ENCODE data around the gene FGD1. TPM values are rescaled to one million over a fixed set of nuclear protein-coding genes. Genes with fewer than 3 reads are reported as not detected.

FGD1 gene
- total and polyA plus RNA-seq, 2 donors (not counting 1 experiment from before 2014, with no cell fraction given), result 4.3 to 4.5 TPM

DNA sequence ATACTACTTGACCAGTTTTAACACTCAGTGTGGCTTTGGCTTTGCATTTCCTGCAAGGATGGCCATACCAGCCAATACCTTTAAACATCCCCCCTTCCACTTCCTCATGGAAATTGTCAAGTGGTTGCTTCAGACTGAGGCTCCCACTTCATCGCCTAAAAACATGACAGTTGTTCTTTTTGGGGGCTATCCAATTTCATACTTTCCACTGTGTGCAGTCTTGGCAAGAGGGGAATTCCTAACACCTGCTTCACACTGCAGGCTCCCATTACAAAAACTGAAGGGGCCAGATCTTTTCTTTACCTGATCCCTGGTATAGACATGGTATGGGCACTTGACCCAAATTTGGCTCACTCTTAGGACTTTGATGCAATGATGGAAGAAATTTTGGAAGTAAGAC lies 84.3 kb downstream of the FGD1 start:
- Histone ChIP-seq H3K79me2 (ENCODE audit: control insufficient read depth, insufficient read depth, low read length) (no peaks in the 10 kb centered on the region), H3K4me3 (replicated peaks in 1 of 4; ENCODE audit: control extremely low read depth in 1 of 4, insufficient read depth in 1 of 4, low read depth in 3 of 4, low read length in 4 of 4) (no peak overlapping the region), H3K36me3 (ENCODE audit: control insufficient read depth, insufficient read depth, low read length) (no peaks in the 10 kb centered on the region), H3K27me3 (ENCODE audit: control insufficient read depth, insufficient read depth, low read length) (no peaks in the 10 kb centered on the region), H3K9me3 (ENCODE audit: control insufficient read depth, insufficient read depth, low read depth, low read length) (no peaks in the 10 kb centered on the region), H3K4me1 (ENCODE audit: control insufficient read depth, extremely low read depth, insufficient read depth, low read length) (no peaks in the 10 kb centered on the region), H3K9ac (ENCODE audit: insufficient read depth, low read length) (no peak overlapping the region), H3K4me2 (ENCODE audit: extremely low read depth, insufficient read depth, low read length) (no peak overlapping the region), H4K20me1 (ENCODE audit: control insufficient read depth, extremely low read depth, insufficient read depth, low read length) (no peaks in the 10 kb centered on the region), H2AFZ (ENCODE audit: low read length) (no peak overlapping the region), H3K27ac (ENCODE audit: insufficient read depth, low read length) (no peak overlapping the region)
- DNase-seq (ENCODE audit: low read depth in 2 of 2), result no peak
- no peak for TF ChIP-seq EZH2 (IDR thresholded peaks at IDR 0.05; ENCODE audit: low read length, missing control alignments)
- TF ChIP-seq CTCF (conservative IDR thresholded peaks at IDR 0.05 in 1 of 2, IDR thresholded peaks at IDR 0.05 in 1 of 2; ENCODE audit: low read depth in 1 of 2, low read length in 2 of 2), result no peak

GRCh38 chrX:54407266-54407665 lies 88.8 kb downstream of the FGD1 start:
- Histone ChIP-seq H3K9ac (ENCODE audit: insufficient read depth, low read length) (no peak overlapping the region), H3K27me3 (ENCODE audit: control insufficient read depth, insufficient read depth, low read length) (no peaks in the 10 kb centered on the region), H3K4me3 (replicated peaks in 1 of 4; ENCODE audit: control extremely low read depth in 1 of 4, insufficient read depth in 1 of 4, low read depth in 3 of 4, low read length in 4 of 4) (no peak overlapping the region), H3K27ac (ENCODE audit: insufficient read depth, low read length) (no peak overlapping the region), H3K36me3 (ENCODE audit: control insufficient read depth, insufficient read depth, low read length) (no peaks in the 10 kb centered on the region), H3K79me2 (ENCODE audit: control insufficient read depth, insufficient read depth, low read length) (no peaks in the 10 kb centered on the region), H3K9me3 (ENCODE audit: control insufficient read depth, insufficient read depth, low read depth, low read length) (no peaks in the 10 kb centered on the region), H4K20me1 (ENCODE audit: control insufficient read depth, extremely low read depth, insufficient read depth, low read length) (no peaks in the 10 kb centered on the region), H2AFZ (ENCODE audit: low read length) (no peak overlapping the region), H3K4me2 (ENCODE audit: extremely low read depth, insufficient read depth, low read length) (no peak overlapping the region), H3K4me1 (ENCODE audit: control insufficient read depth, extremely low read depth, insufficient read depth, low read length) (no peaks in the 10 kb centered on the region)
- no peak for DNase-seq (ENCODE audit: low read depth in 2 of 2)
- TF ChIP-seq EZH2 (IDR thresholded peaks at IDR 0.05; ENCODE audit: low read length, missing control alignments) (no peak), CTCF (conservative IDR thresholded peaks at IDR 0.05 in 1 of 2, IDR thresholded peaks at IDR 0.05 in 1 of 2; ENCODE audit: low read depth in 1 of 2, low read length in 2 of 2) (no peak)

GRCh38 chrX:54397113-54397512 lies 98.9 kb downstream of the FGD1 start:
- Histone ChIP-seq H4K20me1 (ENCODE audit: control insufficient read depth, extremely low read depth, insufficient read depth, low read length) (no peaks in the 10 kb centered on the region), H3K4me2 (ENCODE audit: extremely low read depth, insufficient read depth, low read length) (no peak overlapping the region)

More at GRCh38 chrX:54397113-54397512, 98.9 kb downstream of the FGD1 start:
- DNase-seq (ENCODE audit: low read depth in 2 of 2), result peak in 1 of 2 donors; percentile 12
- no peaks in the 10 kb centered on the region for H3K4me1 ChIP-seq (ENCODE audit: control insufficient read depth, extremely low read depth, insufficient read depth, low read length)
- TF ChIP-seq EZH2 (IDR thresholded peaks at IDR 0.05; ENCODE audit: low read length, missing control alignments) (no peak), CTCF (conservative IDR thresholded peaks at IDR 0.05 in 1 of 2, IDR thresholded peaks at IDR 0.05 in 1 of 2; ENCODE audit: low read depth in 1 of 2, low read length in 2 of 2) (no peak)
- no peaks in the 10 kb centered on the region for H3K79me2 ChIP-seq (ENCODE audit: control insufficient read depth, insufficient read depth, low read length)
- no peak overlapping the region for H3K9ac ChIP-seq (ENCODE audit: insufficient read depth, low read length)
- no peak overlapping the region for H3K4me3 ChIP-seq (replicated peaks in 1 of 4; ENCODE audit: control extremely low read depth in 1 of 4, insufficient read depth in 1 of 4, low read depth in 3 of 4, low read length in 4 of 4)
- no peaks in the 10 kb centered on the region for H3K27me3 ChIP-seq (ENCODE audit: control insufficient read depth, insufficient read depth, low read length)
- no peaks in the 10 kb centered on the region for H3K36me3 ChIP-seq (ENCODE audit: control insufficient read depth, insufficient read depth, low read length)
- H3K9me3 ChIP-seq (ENCODE audit: control insufficient read depth, insufficient read depth, low read depth, low read length), result no peaks in the 10 kb centered on the region
- no peak overlapping the region for H3K27ac ChIP-seq (ENCODE audit: insufficient read depth, low read length)
- H2AFZ ChIP-seq (ENCODE audit: low read length), result no peak overlapping the region

Other genes starting within 250 kb of the FGD1 start
- 0.17 and 0.51 TPM in 2 replicates for gene WNK3, start 138.2 kb downstream of the FGD1 start, total RNA-seq
- 0.14 and 0.24 TPM in 2 replicates for gene WNK3, start 138.2 kb downstream of the FGD1 start, polyA plus RNA-seq
- gene TSR2, start 55.8 kb downstream of the FGD1 start, total RNA-seq, result 11.8 and 15.2 TPM in 2 replicates
- gene TSR2, start 55.8 kb downstream of the FGD1 start, polyA plus RNA-seq, result 25.8 and 29.9 TPM in 2 replicates
- 17.3 and 18.7 TPM in 2 replicates for gene GNL3L, start 34.0 kb upstream of the FGD1 start, total RNA-seq
- 29.3 and 29.6 TPM in 2 replicates for gene GNL3L, start 34.0 kb upstream of the FGD1 start, polyA plus RNA-seq

Data from fibroblast of lung (primary cell).